HG03354 (cell line): ENCODE results near the gene IQGAP2.
"Not testable (repeated sequence)": the region's sequence is repeated elsewhere in the genome, so short reads cannot be mapped to it uniquely, and the experiment has no call there.

Source experiments
- ATAC-seq: cut with Tn5 transposase; IDR thresholded peaks from one replicate; pipeline ENCODE4 v1.9.1; 2021; ENCODE audit warnings: mild to moderate bottlenecking; ENCODE audit not compliant: unreplicated experiment, poor library complexity, severe bottlenecking

The IQGAP2 gene, protein sequence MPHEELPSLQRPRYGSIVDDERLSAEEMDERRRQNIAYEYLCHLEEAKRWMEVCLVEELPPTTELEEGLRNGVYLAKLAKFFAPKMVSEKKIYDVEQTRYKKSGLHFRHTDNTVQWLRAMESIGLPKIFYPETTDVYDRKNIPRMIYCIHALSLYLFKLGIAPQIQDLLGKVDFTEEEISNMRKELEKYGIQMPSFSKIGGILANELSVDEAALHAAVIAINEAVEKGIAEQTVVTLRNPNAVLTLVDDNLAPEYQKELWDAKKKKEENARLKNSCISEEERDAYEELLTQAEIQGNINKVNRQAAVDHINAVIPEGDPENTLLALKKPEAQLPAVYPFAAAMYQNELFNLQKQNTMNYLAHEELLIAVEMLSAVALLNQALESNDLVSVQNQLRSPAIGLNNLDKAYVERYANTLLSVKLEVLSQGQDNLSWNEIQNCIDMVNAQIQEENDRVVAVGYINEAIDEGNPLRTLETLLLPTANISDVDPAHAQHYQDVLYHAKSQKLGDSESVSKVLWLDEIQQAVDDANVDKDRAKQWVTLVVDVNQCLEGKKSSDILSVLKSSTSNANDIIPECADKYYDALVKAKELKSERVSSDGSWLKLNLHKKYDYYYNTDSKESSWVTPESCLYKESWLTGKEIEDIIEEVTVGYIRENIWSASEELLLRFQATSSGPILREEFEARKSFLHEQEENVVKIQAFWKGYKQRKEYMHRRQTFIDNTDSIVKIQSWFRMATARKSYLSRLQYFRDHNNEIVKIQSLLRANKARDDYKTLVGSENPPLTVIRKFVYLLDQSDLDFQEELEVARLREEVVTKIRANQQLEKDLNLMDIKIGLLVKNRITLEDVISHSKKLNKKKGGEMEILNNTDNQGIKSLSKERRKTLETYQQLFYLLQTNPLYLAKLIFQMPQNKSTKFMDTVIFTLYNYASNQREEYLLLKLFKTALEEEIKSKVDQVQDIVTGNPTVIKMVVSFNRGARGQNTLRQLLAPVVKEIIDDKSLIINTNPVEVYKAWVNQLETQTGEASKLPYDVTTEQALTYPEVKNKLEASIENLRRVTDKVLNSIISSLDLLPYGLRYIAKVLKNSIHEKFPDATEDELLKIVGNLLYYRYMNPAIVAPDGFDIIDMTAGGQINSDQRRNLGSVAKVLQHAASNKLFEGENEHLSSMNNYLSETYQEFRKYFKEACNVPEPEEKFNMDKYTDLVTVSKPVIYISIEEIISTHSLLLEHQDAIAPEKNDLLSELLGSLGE (N-terminal part only)

DNA sequence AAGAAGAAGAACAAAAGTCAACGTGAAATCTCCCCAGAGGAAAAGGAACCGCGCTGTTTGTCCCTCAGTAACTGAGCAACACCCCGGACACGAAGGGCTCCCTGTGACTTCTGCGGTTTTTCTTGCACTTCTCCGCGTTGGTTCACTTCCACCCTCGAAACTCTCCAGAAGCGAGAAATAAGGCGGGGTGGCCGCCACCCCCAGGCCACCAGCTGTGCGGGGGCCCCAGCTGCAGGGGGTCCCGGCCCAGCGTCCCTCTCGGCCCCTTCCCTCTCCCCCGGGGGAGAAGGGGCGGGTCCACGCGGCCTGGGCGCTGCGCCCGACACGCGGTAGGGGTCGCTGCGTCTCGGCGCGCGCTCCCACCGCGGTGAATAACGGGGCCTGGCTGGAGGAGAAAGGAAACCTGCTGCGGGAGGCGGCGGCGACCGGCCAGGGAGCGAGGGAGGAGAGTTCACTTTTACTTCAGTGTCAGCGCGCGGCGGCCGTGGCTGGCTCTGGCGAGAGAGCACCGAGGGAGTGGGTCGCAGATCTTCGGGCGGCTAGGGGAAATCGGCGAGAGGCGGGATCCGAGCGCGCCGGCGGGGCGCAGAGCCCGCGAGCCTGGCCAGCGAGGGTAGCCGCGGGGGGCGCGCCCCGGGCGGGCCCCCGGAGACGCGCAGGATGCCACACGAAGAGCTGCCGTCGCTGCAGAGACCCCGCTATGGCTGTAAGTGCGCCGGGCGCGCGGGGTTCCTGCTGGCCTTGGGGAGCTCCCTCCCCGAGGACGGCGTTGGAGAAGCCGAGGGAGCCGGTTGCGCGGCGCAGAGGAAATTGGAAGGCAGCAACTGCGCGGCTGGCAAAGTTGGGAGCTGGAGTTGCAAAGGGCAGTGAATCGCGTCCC lies at the start of gene IQGAP2:
TSS of gene IQGAP2 (plus strand) at position 400 of the 880 bp plus-strand sequence. CDS start at position 661, 261 bp downstream.
- ATAC-seq = peak; percentile 60

DNA sequence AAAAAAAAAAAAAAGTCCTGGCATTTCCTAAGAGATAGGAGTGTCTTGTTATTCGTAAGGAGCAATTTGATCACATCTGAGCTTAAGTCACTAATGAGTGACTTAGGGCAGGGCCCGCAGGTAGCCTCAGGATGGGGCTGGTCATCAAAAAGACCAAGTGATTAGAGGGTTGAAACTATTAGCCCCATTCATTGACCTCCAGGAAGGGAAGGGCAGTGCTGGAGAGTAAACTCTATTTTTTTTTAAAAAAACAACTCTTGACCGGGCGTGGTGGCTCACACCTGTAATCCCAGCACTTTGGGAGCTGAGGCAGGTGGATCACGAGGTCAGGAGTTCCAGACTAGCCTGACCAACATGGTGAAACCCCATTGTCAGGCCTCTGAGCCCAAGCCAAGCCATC lies 46.2 kb upstream of the IQGAP2 start:
- ATAC-seq = no peak

DNA sequence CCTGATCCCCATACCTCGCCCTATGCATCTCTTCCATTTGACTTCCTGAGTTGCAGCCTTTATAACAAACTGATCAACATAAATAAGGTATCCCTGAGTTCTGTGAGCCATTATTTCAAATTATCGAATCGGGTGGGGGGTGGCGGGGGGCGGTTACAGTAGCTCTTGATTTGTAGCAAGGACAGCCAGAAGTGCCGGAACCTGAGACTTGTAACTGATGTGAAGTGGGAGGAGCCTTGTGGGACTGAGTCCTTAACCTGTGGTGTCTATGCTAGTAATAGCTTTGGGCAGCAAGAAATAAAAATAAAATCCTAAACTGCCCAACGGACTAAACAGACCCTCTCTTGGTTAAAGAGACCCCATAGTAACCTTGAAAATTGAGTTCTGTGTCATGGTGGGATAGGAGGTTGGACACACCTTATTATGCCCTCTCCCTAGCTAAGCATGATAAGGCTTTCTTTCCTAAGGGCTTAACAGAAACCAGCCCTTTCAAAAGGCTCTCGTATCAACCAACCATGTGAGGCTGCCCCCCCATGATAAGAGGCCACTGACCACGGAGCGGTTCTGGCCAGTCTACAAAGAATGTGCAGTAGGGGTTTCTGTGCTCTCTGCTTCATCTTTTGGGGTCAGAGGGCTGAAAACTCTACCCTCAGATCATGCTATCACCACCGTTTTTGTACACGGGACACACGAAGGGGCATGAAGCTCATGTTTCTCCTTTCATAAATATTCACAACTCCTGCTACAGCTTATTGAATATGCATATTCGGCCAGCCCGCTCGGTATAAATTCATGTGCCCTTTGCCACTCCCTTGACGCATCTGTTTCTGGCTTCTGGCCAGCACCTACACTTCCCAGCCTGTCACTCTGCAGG lies 39.5 kb upstream of the IQGAP2 start:
- ATAC-seq = no peak

DNA sequence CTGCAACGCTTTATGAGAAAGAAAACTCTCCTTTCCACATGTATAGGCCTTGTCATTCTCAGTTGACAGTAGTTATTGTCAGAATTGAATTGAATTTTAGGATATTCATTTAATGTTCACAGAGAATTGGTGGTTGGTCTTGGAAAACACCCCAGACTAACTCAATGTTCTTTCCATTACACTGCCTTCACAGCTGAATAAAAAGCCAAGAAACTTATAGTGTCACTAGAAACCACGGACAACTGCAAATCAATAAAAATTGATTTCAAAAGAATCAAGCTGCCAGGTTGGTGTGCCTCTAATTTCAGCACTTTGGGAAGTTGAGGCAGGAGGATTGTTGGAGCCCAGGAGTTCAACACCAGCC lies 38.9 kb upstream of the IQGAP2 start:
- no peak for ATAC-seq

DNA sequence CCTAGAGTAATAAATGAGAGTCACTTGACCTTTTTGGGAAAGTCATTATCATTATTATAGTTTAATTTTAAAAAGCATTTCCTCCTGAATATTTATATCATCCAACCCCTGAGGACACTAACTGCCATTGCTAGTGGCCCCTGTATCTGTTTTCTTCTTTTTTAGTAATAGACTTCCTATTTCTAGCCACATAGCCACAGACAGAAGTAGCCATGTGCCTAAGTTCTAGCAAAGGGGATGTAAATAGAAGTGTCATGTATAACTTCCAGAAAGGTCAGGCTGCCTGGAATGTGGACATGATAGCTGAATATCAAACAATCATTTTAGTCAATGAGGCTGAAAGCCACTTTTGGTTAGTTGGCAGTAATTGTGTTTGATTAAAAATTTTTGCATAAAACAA lies 37.5 kb upstream of the IQGAP2 start:
- ATAC-seq = no peak

DNA sequence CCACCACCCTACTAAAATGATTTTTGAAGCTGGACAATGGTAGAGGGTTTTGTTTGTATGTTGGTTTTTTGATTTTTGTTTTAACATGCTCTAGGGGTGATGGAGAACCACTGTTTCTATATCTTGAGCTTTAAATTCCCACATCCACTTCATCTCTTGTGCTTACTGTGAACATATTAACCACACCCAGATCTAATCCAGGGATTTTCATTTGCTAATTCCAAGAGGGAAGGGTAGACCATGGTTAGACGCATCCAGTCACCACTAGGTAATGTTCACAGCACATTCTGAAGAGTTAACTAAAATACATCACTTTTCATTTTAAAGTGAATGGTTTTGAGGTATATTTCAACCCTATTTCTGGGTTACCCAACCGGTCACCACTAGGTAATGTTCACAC lies 36.5 kb upstream of the IQGAP2 start:
- ATAC-seq = no peak

DNA sequence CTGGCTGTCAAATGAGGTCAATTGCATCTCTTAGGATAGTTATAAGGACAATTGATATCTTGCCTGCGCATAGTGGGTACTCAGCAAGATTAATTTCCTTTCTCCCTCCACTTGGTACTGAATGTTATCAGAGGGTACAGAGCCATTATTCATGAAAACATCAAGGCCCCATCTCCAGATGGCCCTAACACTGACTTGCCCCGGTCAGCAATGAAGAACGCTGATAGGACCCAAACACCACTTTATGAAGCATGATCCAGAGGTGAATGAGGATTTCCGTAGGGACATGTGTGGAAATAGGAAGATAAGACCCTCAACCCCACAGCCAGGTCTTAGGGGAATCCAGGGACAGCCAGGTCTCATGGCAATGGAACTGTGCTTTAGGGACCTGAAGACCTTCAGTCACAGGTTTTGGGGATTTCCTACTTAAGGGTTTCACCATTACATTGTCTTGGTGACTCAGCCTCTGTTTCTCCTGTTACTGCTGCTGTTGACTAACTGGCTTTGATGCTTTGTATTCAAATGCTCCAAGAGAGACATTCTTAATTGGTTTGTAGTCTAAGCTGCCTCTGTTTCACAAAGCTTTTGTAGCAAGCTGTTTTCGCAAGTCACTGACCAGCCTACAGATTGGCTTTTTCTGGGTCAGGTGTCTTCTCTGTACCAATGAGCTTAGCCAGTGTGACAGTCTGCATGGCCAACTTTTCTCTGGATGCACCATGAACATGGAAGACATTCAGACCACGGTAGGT lies 35.3 kb upstream of the IQGAP2 start:
- peak; percentile 70 for ATAC-seq

DNA sequence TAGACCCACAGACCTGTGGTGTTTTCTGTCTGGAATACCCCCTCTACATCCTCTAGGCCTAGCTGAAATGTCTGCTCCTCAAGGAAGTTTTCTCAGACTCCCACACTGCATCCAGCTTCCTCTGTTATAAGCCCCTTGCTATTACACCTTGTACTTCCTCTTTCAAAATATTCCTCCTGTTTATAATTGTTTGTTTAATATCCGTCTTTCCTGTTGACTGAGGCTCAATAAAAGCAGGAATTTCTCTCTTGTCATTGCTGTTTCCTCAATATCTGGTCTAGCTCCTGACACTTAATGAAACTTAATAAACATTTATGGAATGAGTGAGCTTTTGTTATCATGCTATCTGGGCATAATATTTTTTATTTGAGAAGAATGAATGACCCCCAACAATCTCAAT lies 34.1 kb upstream of the IQGAP2 start:
- ATAC-seq = no peak

DNA sequence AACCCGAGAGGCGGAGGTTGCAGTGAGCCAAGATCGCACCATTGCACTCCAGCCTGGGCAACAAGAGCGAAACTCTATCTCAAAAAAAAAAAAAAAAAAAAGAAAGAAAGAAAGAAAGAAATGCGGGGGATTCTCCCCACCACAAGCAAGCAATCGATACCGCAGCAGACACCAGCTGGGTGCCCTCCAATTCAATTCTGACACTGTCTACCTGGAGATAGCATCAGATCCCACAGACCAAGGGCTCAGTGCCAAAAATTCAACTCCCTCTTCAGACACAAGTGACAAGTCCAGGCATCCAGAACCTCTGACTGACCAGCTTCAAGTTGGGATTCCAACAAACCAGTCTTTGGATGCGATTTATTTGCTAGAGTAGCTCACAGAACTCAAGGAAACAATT lies 33.4 kb upstream of the IQGAP2 start:
- ATAC-seq = not testable (repeated sequence)

DNA sequence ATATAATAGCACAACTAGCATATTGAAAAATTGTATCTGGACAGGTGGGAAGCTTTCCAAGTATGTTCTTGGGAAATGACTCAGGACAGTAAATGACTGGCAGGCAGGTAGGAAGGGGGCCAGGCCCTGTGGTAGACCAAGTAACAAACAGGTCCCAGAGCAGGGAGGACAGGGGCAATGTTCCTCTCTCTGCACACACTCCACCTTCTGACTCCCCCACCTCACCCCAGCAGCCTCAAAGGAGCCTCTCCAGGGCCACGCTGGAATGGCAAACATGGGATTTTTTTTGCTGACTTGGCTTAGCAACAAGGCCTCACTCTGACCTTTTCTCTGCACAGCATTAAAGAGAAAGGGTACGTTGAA lies 31.1 kb upstream of the IQGAP2 start:
- no peak for ATAC-seq

DNA sequence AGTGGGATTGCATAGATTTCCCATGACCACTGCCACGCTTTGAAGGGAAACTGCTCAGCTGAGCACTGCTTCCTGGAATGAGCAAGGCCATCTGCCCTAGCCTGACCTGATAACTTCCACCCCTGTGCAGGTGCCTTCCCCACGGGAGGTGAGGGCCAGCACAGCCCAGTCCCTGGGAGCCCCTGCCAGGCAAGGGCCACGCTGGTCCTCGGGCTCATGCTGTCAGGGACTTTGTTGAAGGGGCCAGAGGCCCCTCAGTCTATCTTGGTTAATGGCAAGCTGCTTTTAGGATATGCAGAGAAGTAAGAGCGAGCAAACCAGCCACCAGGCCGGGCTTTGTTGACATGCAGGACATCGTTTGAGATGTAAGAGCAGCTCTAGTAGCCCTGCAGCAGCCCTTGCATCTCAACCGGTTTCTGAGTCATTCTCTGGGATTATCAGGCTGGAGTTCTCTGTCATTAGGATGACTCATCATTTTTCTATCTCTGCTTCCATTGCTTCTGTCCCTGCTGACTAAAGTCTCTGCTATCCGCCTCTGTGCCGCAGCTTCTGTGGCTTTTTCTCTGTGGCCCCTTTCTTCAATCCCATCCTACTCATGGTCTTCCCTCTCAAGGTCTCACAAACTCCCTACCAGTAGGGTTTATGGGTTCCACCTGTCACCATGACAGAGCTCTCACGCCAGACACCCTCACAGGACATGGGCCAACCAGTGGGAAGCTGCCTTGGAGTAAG lies 30.6 kb upstream of the IQGAP2 start:
- no peak for ATAC-seq

DNA sequence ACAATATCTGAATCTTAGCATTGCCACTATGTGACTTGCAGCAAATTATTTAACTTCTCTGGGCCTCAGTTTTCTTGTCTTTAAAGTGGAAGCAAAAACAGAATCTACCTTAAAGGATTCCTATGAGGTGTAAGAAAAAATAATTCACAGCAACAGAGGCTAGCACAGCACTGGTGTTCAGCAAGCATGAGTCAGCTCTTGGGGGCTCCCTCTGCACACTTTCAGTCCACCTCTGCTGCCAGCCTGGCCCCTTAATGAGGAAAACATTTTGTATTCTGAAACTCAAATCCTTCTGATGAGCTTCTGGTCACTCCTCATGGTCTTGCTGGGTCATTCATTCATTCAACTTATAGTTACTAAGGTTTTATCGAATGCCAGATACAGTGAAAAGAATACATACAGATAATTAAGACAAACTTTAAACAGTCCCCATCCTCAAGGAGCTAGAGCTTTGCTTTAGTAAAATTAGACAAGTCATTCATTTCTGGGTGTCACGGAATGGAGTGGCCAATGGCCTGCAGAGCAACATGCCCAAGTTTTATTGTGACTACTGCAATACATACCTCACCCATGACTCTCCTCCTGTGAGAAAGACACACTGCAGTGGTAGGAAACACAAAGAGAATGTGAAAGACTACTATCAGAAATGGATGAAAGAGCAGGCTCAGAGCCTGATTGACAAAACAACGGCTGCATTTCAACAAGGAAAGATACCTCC lies 26.8 kb upstream of the IQGAP2 start:
- ATAC-seq = no peak

DNA sequence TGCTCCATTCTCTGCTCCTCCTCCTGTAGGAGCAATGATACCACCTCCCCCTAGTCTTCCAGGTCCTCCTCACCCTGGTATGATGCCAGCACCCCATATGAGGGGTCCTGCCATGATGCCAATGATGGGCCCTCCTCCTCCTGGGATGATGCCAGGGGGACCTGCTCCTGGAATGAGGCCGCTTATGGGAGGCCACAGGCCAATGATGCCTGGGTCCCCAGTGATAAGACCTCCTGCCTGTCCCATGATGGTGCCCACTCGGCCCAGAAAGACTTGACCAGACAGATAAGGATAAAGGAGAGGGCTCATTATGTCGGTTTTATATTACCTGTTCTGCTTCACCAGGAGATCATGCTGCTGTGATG lies 26.2 kb upstream of the IQGAP2 start:
- no peak for ATAC-seq

DNA sequence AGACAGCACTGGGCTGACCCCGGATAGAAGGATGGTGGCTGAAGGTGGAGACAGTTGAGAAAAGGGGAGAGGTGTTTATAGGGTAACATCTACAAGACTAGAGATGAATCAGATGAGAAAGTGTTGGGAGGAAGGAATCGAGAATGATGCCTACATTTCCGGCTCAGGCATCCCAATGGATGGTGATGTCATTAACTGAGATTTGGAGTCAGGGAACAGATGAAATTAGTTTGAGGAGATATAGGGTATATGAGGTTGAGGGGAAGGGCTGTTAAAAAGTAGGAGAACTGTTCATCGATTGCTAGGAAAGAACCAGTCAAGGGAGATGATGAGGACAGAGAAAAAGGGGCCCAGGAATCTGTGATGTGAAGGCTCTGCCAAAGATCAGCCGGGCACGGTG lies 24.7 kb upstream of the IQGAP2 start:
- no peak for ATAC-seq

DNA sequence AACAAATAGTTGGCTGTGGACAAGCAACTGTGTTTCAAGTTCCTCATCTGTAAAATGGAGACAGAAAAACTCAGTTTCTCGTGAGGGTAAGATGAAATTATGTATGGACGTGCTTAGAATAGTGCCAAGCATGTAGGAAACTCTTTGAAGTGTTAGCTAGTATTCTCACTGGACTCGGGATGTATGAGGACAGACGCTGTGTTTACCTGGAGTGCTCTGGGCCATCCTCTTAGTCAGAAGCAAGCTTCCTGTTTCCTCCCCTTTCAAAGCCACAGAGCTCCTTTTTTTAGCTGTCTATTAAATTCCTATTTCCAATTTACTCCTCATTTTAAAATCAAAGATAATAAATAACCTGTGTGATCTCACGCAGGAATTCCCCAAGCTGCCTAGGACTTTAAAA lies 23.8 kb upstream of the IQGAP2 start:
- ATAC-seq = no peak

DNA sequence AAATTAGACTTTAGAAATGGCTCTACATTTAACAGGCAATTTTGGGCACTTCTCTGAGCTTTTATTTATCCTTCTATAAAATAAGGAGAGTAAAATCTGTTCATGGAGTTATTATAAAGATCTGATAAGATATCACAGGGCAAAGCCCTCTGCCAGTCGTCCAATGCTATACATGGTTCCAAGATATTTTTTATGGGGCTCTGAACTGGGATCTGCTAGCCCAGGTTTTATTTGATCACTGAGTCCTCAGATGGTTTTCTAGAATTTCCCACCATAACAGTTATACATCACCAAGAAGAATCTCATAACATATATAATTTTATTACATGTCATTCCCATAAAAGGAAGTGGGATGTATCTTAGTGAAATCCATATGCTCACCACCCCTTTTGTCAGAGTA lies 23.2 kb upstream of the IQGAP2 start:
- ATAC-seq = no peak
